Measurements from ENCODE around the gene PARG. TPM values are rescaled to one million over a fixed set of nuclear protein-coding genes. Genes with fewer than 3 reads are reported as not detected.
"Not testable (repeated sequence)": the region's sequence is repeated elsewhere in the genome, so short reads cannot be mapped to it uniquely, and the experiment has no call there.

PARG gene
- total RNA-seq: 10 to 100 TPM; 28.5 to 28.8 TPM

DNA sequence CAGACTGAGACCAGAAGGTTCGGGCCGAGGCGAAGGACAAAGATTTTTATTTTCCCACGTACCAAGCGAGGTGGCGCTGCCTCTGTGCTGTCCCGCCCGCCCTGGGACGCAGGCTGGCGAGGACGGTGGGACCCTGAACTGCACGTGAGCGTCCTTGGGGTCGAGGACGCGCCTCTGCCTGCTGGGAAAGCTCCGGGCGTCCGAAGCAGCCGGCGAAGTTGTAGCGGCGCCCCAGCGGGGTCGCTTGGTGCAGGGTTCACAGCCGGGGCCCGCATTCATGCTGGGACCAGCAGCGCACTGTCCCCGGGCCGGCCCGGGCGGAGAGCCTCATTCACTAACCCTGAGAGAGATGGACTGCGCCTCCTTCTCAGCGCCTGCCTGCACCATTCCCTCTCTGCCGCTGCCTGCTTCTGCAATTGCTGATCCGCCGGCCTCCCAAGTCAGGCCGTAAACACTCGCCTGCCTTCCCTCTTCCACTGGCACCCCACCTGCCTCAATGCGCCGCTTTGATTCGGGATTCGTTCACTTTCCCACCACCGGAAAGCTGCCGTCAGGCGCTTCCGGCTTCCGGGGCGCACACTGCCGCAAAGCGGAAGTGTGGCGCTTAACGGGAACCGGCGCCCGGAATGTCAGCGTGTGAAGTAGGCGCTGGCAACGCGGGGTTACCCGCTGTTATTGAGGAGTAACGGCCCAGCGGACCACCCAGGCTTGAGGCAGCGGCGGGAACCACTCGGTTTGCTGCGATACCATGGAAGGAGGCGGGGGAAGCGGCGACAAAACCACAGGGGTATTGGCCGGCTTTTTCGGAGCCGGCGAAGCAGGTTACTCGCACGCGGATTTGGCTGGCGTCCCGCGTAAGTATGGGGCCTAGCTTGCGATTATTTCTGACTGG lies at the start of gene PARG, which contains the start of gene TIMM23B:
TSS of gene PARG (minus strand) at position 581 of the 892 bp plus-strand sequence. CDS start at position 279, 302 bp downstream.
TSS of gene TIMM23B (plus strand) at position 607 of the 892 bp plus-strand sequence. CDS start at position 749, 142 bp downstream.
- H3K9me3 Mint-ChIP-seq, CTCF ChIA-PET, H3K27me3 Mint-ChIP-seq, POLR2A ChIA-PET: not testable (repeated sequence)
- Mint-ChIP-seq H3K27ac (peak within 1 kb of the TSS; percentile 82), H3K4me3 (peak within 1 kb of the TSS; percentile 92), H3K4me1 (peaks cover 34% of the 10 kb centered on the region), H3K36me3 (ENCODE audit: low read depth) (peaks cover 13% of the 10 kb centered on the region)
- peak; percentile 83 for DNase-seq

DNA sequence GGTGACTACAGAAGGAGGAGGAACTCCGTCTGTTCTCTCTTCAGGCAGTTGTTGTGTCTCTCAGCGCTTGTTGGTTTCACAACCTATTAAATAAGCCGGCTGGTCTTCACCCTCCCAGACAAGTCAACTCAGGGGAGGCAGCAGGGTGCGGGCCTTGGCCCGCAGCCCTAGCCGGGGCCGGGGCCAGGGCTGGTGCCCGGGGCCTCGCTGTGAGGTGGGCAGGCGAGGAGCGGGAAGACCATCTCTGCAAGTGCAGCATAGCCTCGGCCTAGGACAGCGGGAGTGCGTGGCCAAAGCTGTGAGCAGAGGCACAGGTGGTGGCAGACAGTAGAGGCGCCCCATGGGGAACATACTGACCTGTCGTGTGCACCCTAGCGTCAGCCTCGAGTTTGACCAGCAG lies 46.5 kb upstream of the PARG start, which contains the start of gene AGAP6:
TSS of gene AGAP6 (plus strand) at position 31 of the 400 bp plus-strand sequence. CDS start at position 341, 310 bp downstream.
- POLR2A ChIA-PET, H3K4me1 Mint-ChIP-seq: not testable (repeated sequence)

DNA sequence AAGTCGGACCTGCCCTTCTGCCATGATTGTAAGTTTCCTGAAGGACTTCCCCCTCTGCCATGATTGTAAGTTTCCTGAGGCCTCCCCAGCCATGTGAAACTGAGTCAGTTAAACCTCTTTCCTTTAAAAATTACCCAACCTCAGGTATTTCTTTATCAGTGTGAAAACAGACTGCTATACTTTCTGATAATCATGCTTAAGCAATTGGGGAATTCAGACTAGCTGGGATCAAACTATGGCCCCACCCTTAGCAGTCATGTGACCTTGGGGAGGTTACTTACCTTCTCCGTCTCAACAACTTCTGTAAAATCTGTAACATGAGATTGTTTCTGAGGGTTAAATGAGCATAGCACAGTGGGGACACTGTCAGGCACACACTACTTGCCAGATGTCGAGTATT lies 45.4 kb upstream of the PARG start:
- H3K27me3 Mint-ChIP-seq; DNase-seq; H3K9me3 Mint-ChIP-seq; CTCF ChIA-PET; H3K4me3 Mint-ChIP-seq; POLR2A ChIA-PET; H3K4me1 Mint-ChIP-seq; H3K36me3 Mint-ChIP-seq (ENCODE audit: low read depth); H3K27ac Mint-ChIP-seq: not testable (repeated sequence)

More for the DNA sequence above, 46.5 kb upstream of the PARG start, which contains the start of gene AGAP6:
- DNase-seq; H3K9me3 Mint-ChIP-seq; H3K27ac Mint-ChIP-seq; H3K4me3 Mint-ChIP-seq; H3K36me3 Mint-ChIP-seq (ENCODE audit: low read depth); CTCF ChIA-PET; H3K27me3 Mint-ChIP-seq: not testable (repeated sequence)

DNA sequence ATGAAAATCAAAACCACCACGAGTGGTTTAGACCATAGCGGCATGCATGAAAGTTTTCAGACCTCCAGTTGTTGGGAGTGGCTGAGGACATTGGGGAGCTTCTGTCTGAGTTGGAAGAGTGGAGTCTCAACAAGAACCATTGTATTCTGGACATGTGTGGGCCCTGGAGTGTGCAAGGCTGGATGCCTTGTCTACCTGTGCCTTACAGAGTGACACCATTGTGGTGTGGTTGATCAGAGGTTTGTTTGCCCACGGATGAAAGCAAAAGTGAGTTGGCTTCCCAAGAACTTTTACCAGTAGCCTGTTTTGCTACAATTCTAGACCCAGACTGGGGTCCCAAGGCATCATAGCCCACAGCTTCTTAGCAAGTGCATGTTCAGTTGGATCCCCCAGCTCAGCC lies 35.9 kb upstream of the PARG start:
- H3K27ac Mint-ChIP-seq; POLR2A ChIA-PET; H3K4me1 Mint-ChIP-seq; H3K4me3 Mint-ChIP-seq; H3K27me3 Mint-ChIP-seq; H3K9me3 Mint-ChIP-seq; H3K36me3 Mint-ChIP-seq (ENCODE audit: low read depth); DNase-seq: not testable (repeated sequence)
- CTCF ChIA-PET: interaction anchor here (0.7 kb wide), 1 partner anchor 455 kb away, joined by 5 read pairs; no protein-coding TSS in a partner anchor

DNA sequence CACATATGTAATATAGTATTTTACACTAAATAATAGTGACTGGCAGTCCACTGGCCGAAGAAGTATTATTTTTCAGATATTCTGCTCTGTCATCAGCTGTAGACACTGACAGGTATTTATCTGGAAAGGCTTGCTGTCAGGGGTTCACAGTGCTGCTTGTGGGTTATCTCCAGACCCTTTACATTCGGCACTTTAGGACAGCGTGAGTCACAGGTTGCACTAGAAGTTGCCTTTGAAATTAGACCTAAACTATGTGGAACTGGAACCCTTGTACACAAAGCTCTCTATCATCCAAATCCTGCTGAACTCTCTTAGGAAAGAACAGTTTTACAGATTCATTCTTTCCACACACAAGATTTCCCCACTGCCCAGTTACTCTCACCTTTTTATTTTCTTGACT lies 30.3 kb upstream of the PARG start:
- H3K4me3 Mint-ChIP-seq; H3K27me3 Mint-ChIP-seq; POLR2A ChIA-PET; DNase-seq; CTCF ChIA-PET; H3K27ac Mint-ChIP-seq; H3K9me3 Mint-ChIP-seq; H3K4me1 Mint-ChIP-seq; H3K36me3 Mint-ChIP-seq (ENCODE audit: low read depth): not testable (repeated sequence)

DNA sequence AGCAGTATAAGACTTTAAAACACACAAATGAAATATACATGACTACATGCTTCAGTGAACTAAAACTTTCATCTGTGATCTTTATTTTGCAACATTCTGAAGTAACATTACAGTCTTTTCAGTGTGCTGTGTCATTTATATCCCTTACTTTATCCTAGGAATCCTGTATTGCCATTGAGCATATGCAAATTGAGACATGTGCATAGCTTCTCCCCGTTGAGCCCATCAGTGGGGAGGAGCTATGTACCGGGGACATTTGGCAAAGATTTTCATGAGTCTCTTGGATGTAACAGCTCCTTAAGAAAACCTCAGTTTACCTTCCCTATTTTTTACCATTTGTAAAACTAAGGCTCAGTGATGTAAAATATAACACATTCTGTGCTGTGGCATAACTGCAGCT lies 29.6 kb upstream of the PARG start:
- H3K27me3 Mint-ChIP-seq; H3K36me3 Mint-ChIP-seq (ENCODE audit: low read depth); DNase-seq; H3K27ac Mint-ChIP-seq; CTCF ChIA-PET; H3K9me3 Mint-ChIP-seq; POLR2A ChIA-PET; H3K4me3 Mint-ChIP-seq; H3K4me1 Mint-ChIP-seq: not testable (repeated sequence)

DNA sequence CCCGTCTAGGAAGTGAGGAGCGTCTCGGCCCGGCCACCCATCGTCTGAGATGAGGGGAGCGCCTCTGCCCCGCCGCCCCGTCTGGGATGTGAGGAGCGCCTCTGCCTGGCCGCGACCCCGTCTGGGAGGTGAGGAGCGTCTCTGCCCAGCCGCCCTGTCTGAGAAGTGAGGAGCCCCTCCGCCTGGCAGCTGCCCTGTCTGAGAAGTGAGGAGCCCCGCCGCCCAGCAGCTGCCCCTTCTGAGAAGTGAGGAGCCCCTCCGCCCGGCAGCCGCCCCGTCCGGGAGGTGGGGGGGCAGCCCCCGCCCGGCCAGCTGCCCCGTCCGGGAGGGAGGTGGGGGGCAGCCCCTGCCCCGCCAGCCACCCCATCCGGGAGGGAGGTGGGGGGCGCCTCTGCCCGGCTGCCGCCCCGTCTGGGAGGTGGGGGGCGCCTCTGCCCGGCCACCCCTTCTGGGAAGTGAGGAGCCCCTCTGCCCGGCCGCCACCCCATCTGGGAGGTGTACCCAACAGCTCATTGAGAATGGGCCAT lies 28.6 kb upstream of the PARG start:
- POLR2A ChIA-PET; H3K4me3 Mint-ChIP-seq; H3K4me1 Mint-ChIP-seq; DNase-seq; H3K36me3 Mint-ChIP-seq (ENCODE audit: low read depth); H3K27me3 Mint-ChIP-seq; H3K27ac Mint-ChIP-seq; H3K9me3 Mint-ChIP-seq: not testable (repeated sequence)
- CTCF ChIA-PET: interaction anchor here (0.6 kb wide), 1 partner anchor 107 kb away, joined by 4 read pairs; no protein-coding TSS in a partner anchor

DNA sequence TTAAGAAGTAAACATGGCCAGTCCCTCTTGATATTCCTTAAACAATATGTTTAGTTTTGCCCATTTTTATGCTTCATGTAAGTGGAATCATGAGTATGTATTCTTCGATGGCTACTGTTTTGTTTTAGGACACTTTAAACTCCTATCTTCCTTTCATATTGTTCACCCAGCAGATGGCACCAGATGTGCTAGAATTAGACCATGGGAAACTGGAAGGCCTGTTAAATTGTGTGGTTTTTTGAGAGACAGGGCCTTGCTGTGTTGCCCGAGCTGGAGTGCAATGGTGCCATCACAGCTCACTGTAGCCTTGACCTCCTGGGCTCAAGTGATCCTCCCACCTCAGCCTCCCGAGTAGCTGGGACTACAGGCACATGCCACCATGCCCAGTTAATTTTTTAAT lies 11.3 kb upstream of the PARG start:
- CTCF ChIA-PET, POLR2A ChIA-PET, DNase-seq, H3K27ac Mint-ChIP-seq, H3K4me1 Mint-ChIP-seq, H3K27me3 Mint-ChIP-seq, H3K9me3 Mint-ChIP-seq, H3K4me3 Mint-ChIP-seq: not testable (repeated sequence)
- H3K36me3 Mint-ChIP-seq (ENCODE audit: low read depth): peaks cover 16% of the 10 kb centered on the region

DNA sequence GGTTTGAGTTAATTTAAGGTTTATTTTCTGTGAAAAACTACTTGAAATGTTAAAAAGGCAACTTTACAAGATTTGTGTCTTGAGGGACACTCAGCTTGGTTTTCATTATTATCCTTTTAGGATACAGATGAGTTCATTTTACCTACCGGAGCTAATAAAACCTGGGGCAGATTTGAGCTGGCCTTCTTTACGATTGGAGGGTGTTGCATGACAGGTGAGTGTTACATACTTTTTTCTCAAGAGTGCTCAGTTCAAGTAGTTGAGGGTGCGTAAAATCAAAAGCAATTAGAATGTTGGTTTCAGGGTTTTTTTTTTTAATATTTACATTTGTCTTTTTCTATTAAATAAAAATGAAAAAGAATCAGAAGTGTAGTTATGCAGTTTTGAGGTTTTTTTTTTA lies 10.2 kb upstream of the PARG start:
- POLR2A ChIA-PET, DNase-seq, CTCF ChIA-PET, H3K27ac Mint-ChIP-seq, H3K9me3 Mint-ChIP-seq, H3K4me1 Mint-ChIP-seq, H3K4me3 Mint-ChIP-seq, H3K27me3 Mint-ChIP-seq: not testable (repeated sequence)
- peaks cover 15% of the 10 kb centered on the region for H3K36me3 Mint-ChIP-seq (ENCODE audit: low read depth)

DNA sequence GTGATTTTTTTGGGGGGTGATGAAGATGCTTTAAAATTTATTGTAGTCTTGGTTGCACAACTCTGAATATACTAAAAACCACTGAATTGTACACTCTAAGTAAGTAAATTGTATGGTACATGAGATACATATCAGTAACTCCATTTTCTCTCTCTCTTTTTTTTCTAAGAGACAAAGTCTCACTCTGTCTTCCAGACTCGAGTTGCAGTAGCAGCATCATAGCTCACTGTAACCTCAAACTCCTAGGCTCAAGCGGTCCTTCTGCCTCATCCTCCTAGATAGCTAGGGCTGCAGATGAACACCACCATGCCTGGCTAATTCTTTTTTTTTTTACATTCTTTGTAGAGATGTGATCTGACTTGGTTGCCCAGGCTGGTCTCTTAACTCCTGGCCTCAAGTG lies 6.9 kb upstream of the PARG start:
- CTCF ChIA-PET, POLR2A ChIA-PET, H3K4me3 Mint-ChIP-seq, H3K9me3 Mint-ChIP-seq, H3K27me3 Mint-ChIP-seq, DNase-seq, H3K27ac Mint-ChIP-seq: not testable (repeated sequence)
- Mint-ChIP-seq H3K4me1 (peaks cover 15% of the 10 kb centered on the region), H3K36me3 (ENCODE audit: low read depth) (peaks cover 21% of the 10 kb centered on the region)

DNA sequence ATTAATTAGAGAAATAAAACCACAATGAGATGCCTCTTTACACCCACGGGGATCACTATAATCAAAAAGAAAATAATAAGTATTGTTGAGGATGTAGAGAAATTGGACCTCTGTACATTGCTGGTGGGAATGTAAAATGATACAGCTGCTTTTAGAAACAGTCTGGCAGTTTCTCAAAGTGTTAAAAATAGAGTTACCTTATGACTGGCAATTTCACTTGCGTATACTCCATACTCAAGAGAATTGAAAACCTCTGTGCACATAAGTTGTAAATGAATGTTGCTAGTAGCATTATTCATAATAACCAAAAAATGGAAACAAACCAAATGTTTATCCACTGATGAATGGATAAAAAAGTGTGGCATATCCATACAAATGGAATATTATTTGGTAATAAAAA lies 6.3 kb upstream of the PARG start:
- Mint-ChIP-seq H3K36me3 (ENCODE audit: low read depth) (peaks cover 22% of the 10 kb centered on the region), H3K4me1 (peaks cover 19% of the 10 kb centered on the region)
- CTCF ChIA-PET, POLR2A ChIA-PET, H3K4me3 Mint-ChIP-seq, H3K9me3 Mint-ChIP-seq, DNase-seq, H3K27ac Mint-ChIP-seq, H3K27me3 Mint-ChIP-seq: not testable (repeated sequence)

DNA sequence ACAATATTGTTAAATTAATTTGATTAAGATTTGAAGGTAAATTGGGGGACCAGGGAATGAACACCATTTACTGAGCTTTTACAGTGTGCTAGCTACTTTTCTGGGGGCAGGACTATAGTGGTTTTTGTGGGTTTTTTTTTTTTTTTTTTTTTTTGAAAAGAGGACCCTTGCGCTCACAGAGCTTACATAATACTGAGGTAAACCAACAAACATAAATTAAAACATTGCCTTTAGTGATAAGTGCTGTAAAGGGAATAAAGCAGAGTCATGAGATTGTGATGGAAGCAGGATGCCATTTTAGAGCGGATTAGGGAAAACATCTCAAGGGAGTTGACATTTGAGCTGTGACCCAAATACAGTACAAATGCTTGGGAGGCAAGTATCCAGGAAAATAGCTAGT lies 1.8 kb upstream of the PARG start:
- H3K27ac Mint-ChIP-seq, DNase-seq, H3K9me3 Mint-ChIP-seq, H3K27me3 Mint-ChIP-seq: not testable (repeated sequence)
- ChIA-PET CTCF (interaction anchor here (0.6 kb wide), 1 partner anchor 909 kb away, joined by 3 read pairs; no protein-coding TSS in a partner anchor), POLR2A (interaction anchor here (1.3 kb wide), 1 partner anchor 1634 kb away, joined by 3 read pairs; no protein-coding TSS in a partner anchor)
- Mint-ChIP-seq H3K4me1 (peaks cover 33% of the 10 kb centered on the region), H3K36me3 (ENCODE audit: low read depth) (peaks cover 20% of the 10 kb centered on the region), H3K4me3 (peak overlapping the region; percentile 92)

DNA sequence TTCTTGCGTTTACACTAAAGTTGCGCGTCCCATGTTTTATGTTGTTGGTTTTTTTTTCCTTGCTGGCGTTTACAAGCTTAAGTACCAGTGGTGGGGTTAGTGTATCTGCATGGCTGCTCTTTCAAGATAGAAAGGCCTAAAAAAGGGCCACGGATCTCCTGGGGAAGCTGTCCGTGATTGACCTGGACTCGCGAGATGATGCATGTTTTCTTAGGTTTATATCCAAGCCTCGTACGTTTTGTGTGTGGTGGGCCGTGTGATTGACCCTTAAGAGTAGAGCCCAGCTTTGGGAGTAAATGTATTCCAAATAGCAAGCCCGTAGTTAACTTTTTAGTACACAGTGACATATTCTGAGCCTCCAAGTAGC lies 495 bp upstream of the PARG start:
- POLR2A ChIA-PET, DNase-seq, H3K27me3 Mint-ChIP-seq, H3K9me3 Mint-ChIP-seq, CTCF ChIA-PET: not testable (repeated sequence)
- H3K4me1 Mint-ChIP-seq: peaks cover 37% of the 10 kb centered on the region
- H3K36me3 Mint-ChIP-seq (ENCODE audit: low read depth): peaks cover 17% of the 10 kb centered on the region
- peak overlapping the region; percentile 82 for H3K27ac Mint-ChIP-seq
- peak overlapping the region; percentile 92 for H3K4me3 Mint-ChIP-seq

Measured in activated CD4-positive, alpha-beta memory T cell treated with anti-CD3 and anti-CD28 coated beads, Interleukin-2, amount 10 ng/mL, durations not matched to agents 7 days and 5 days (primary cell).